GM12878 (cell line): ENCODE measurements around the gene ZBTB9. TPM values are rescaled to one million over a fixed set of nuclear protein-coding genes. Genes with fewer than 3 reads are reported as not detected.

Experiments
- ATAC-seq: fragments of 200-7000 bp; cut with Tn5 transposase; 3 replicates; pipeline ENCODE4 v1.9.1; 2020; ENCODE audit warnings: mild to moderate bottlenecking, moderate library complexity
- BruUV-seq: library from RNA; stranded (reverse); fragments of 400-500 nt; replicated peaks from 2 replicates; lab custom pipeline; 2021; lab: Mats Ljungman, UMichigan
- CTCF ChIA-PET: fragments of 300-600 bp; sonication (Branson Sonifier 250); formaldehyde crosslinking; extraction: SDS; loops from one replicate; lab custom pipeline; 2021; ENCODE audit warnings: inconsistent platforms; lab: Yijun Ruan, JAX
- POLR2A ChIA-PET: fragments of 350-600 bp; formaldehyde crosslinking; extraction: SDS; loops from one replicate; lab custom pipeline; 2021; ENCODE audit warnings: inconsistent platforms; lab: Charles Lee
- RAD21 ChIA-PET: fragments of 300-600 bp; sonication (Branson Sonifier 250); formaldehyde crosslinking; loops from one replicate; lab custom pipeline; 2023; ENCODE audit warnings: antibody characterized with exemption; ENCODE audit not compliant: unreplicated experiment; lab: Charles Lee
- SMC1A ChIA-PET: fragments of 300-600 bp; sonication (Branson Sonifier 250); formaldehyde crosslinking; loops from one replicate; lab custom pipeline; 2023; ENCODE audit not compliant: unreplicated experiment, uncharacterized antibody; lab: Charles Lee
- DNase-seq: peaks from one replicate; pipeline ENCODE4 v3.0.0-alpha.2; 2011; ENCODE audit warnings: low read depth, low spot score
- FAIRE-seq: peaks from 3 replicates; lab custom pipeline; 2011; peaks lifted over from hg19 to GRCh38; lab: Jason Lieb, UNC
- H2AFZ ChIP-seq: 2 replicates; pipeline ENCODE4 v1.6.0; 2011; ENCODE audit warnings: low read depth, low read length, control low read depth; ENCODE audit not compliant: control insufficient read depth
- H3K27ac ChIP-seq: 2 replicates; pipeline ENCODE4 v1.5.1; 2011; ENCODE audit warnings: control low read depth; ENCODE audit not compliant: control insufficient read depth, insufficient read depth
- H3K27me3 ChIP-seq, 2 experiments: replicated peaks in 1 of 2; 2 replicates each; pipeline versions ENCODE4 v1.6.0 to v1.6.1; 2011; ENCODE audit warnings: low read length in 1 of 2; ENCODE audit not compliant: control insufficient read depth in 2 of 2, insufficient read depth in 2 of 2
- H3K36me3 ChIP-seq, 2 experiments: 2 replicates each; pipeline ENCODE4 v1.5.1; 2011; ENCODE audit warnings: low read length in 1 of 2; ENCODE audit not compliant: control insufficient read depth in 2 of 2, insufficient read depth in 2 of 2
- H3K4me1 ChIP-seq: 2 replicates; pipeline ENCODE4 v1.6.1; 2011; ENCODE audit warnings: mild to moderate bottlenecking, low read length, moderate library complexity, mixed read lengths; ENCODE audit not compliant: control insufficient read depth, insufficient read depth
- H3K4me2 ChIP-seq: 2 replicates; pipeline ENCODE4 v1.6.0; 2011; ENCODE audit warnings: control low read depth; ENCODE audit not compliant: control insufficient read depth, insufficient read depth
- H3K4me3 ChIP-seq: fragments of 200-600 bp; sonication (generic); 2 replicates; pipeline ENCODE4 v1.5.1; 2016
- H3K79me2 ChIP-seq: 2 replicates; pipeline ENCODE4 v1.6.0; 2011; ENCODE audit warnings: low read length; ENCODE audit not compliant: control insufficient read depth, insufficient read depth
- H3K9ac ChIP-seq: 2 replicates; pipeline ENCODE4 v1.8.0; 2011; ENCODE audit warnings: low read length, control low read depth, mixed read lengths; ENCODE audit not compliant: control insufficient read depth, insufficient read depth
- H3K9me3 ChIP-seq: replicated peaks from 3 replicates; pipeline ENCODE4 v1.5.1; 2011; ENCODE audit warnings: mild to moderate bottlenecking, low read length; ENCODE audit not compliant: control insufficient read depth, insufficient read depth
- H4K20me1 ChIP-seq: 2 replicates; pipeline ENCODE4 v1.6.0; 2011; ENCODE audit not compliant: control insufficient read depth, insufficient read depth
- BCL3 ChIP-seq: IDR thresholded peaks from 2 replicates; pipeline ENCODE4 v1.6.1; 2011; ENCODE audit warnings: borderline replicate concordance, low read depth, mild to moderate bottlenecking, moderate library complexity, low read length; ENCODE audit not compliant: insufficient read depth, poor library complexity, severe bottlenecking
- CHD1 ChIP-seq: IDR thresholded peaks from 2 replicates; pipeline ENCODE4 v1.6.1; 2012; ENCODE audit warnings: low read depth, low read length, improper control_type of control experiment
- E4F1 ChIP-seq: fragments of 450-650 bp; IDR thresholded peaks from 2 replicates; pipeline ENCODE4 v1.6.1; 2018; ENCODE audit warnings: borderline replicate concordance, mild to moderate bottlenecking; ENCODE audit not compliant: partially characterized antibody
- FOS ChIP-seq: IDR thresholded peaks from 3 replicates; pipeline ENCODE4 v1.6.1; 2011; ENCODE audit warnings: borderline replicate concordance; ENCODE audit not compliant: insufficient read length; ENCODE audit errors: extremely low read depth
- IRF4 ChIP-seq: IDR thresholded peaks from 2 replicates; pipeline ENCODE4 v1.6.1; 2011; ENCODE audit warnings: low read depth, low read length
- IRF5 ChIP-seq: fragments of 450-650 bp; IDR thresholded peaks from 2 replicates; pipeline ENCODE4 v1.6.1; 2017; ENCODE audit warnings: borderline replicate concordance
- MYC ChIP-seq: IDR thresholded peaks from 2 replicates; pipeline ENCODE4 v1.6.1; 2011; ENCODE audit warnings: mild to moderate bottlenecking, low read length, moderate library complexity, inconsistent platforms; ENCODE audit not compliant: insufficient read depth, insufficient replicate concordance, insufficient read length, severe bottlenecking
- NFIC ChIP-seq: IDR thresholded peaks from 2 replicates; pipeline ENCODE4 v1.6.1; 2012; ENCODE audit warnings: low read depth, mild to moderate bottlenecking, inconsistent platforms, low read length, moderate library complexity
- PAX5 ChIP-seq: IDR thresholded peaks from 2 replicates; pipeline ENCODE4 v1.6.1; 2011; ENCODE audit warnings: low read depth, low read length, borderline replicate concordance
- POU2F2 ChIP-seq: IDR thresholded peaks from 3 replicates; pipeline ENCODE4 v1.6.1; 2011; ENCODE audit warnings: low read depth, mild to moderate bottlenecking, low read length, borderline replicate concordance
- RAD21 ChIP-seq: IDR thresholded peaks from 2 replicates; pipeline ENCODE4 v1.6.1; 2011; ENCODE audit warnings: mild to moderate bottlenecking, low read depth, low read length, moderate library complexity; ENCODE audit not compliant: insufficient read depth
- RUNX3 ChIP-seq: IDR thresholded peaks from 2 replicates; pipeline ENCODE4 v1.6.1; 2012; ENCODE audit warnings: low read length, inconsistent platforms
- SREBF2 ChIP-seq: IDR thresholded peaks from 2 replicates; pipeline ENCODE4 v1.6.1; 2012; ENCODE audit warnings: mild to moderate bottlenecking, low read length
- TCF12 ChIP-seq: IDR thresholded peaks from 2 replicates; pipeline ENCODE4 v1.6.1; 2011; ENCODE audit warnings: low read depth, mild to moderate bottlenecking, low read length
- ZSCAN29 ChIP-seq: fragments of 450-650 bp; IDR thresholded peaks from 2 replicates; pipeline ENCODE4 v1.6.1; 2017; ENCODE audit warnings: mild to moderate bottlenecking, moderate library complexity
- WGBS: methylation state at CpG from one replicate; pipeline ENCODE4 v1.1.6; 2016; ENCODE audit warnings: low lambda C conversion rate; ENCODE audit not compliant: insufficient replicate concordance, insufficient coverage; ENCODE audit errors: missing lambda C conversion rate; 5-methylcytosine and 5-hydroxymethylcytosine counted together
- in situ Hi-C: fragments of 300-500 bp; cut with MboI; formaldehyde crosslinking; loops from 9 replicates; pipeline ENCODE4 v1.14.3; 2018; ENCODE audit warnings: mixed read lengths
- intact Hi-C: fragments of 100-400 bp; cut with micrococcal nuclease; formaldehyde crosslinking; loops from one replicate; pipeline ENCODE4 v1.14.2; 2022; ENCODE audit not compliant: unreplicated experiment
- polyA plus RNA-seq, 11 experiments: library from polyadenylated mRNA; depleted of rRNA in 4 of 11; unstranded in 6 of 11; stranded (reverse) in 5 of 11; fragments of >200 nt; fragmentation: Nextera tagmentation in 4 of 11; fragmentation: Illumina TruSeq in 1 of 11; extraction: Ambion mirVana in 4 of 11; extraction: Trizol in 1 of 11; gene quantifications; 1 replicate in 1 of 11; 2 replicates in 10 of 11; pipeline versions ENCODE4 v1.2.1 to v1.2.3, GENCODE V29; 2011 to 2016; ENCODE audit warnings: inconsistent platforms in 2 of 11, missing spikeins in 2 of 11, low read depth in 1 of 11
- total RNA-seq, 4 experiments: library from RNA; depleted of rRNA in 3 of 4; stranded (reverse); fragments of >200 nt in 3 of 4; fragmentation: Illumina TruSeq in 1 of 4; extraction: Trizol in 1 of 4; gene quantifications; 2 replicates each; pipeline versions ENCODE4 v1.2.1 to v1.2.3, GENCODE V29; 2013 to 2021

ZBTB9 gene
- total and polyA plus RNA-seq, 10 of the 15 experiments (the other 5 are each of a cell fraction or from before 2014, with no cell fraction given) = 1.5 to 12.7 (median 6.9) TPM

GRCh38 chr6:33467091-33467490, 12.7 kb downstream of the ZBTB9 start:
- ChIA-PET POLR2A (interaction anchor here (0.6 kb wide), 1 partner anchor 74 kb away, joined by 3 read pairs; no protein-coding TSS in a partner anchor), SMC1A (no interaction called here), CTCF (interaction anchor here (0.8 kb wide), 1 partner anchor 17 kb away, joined by 3 read pairs; no protein-coding TSS in a partner anchor), RAD21 (no interaction called here)
- no peak overlapping the region for H3K9ac ChIP-seq
- DNase-seq (no peak), FAIRE-seq (no peak), ATAC-seq (no peak)
- no peaks in the 10 kb centered on the region for H3K27me3 ChIP-seq
- no peaks in the 10 kb centered on the region for H4K20me1 ChIP-seq
- H3K4me1 ChIP-seq = no peaks in the 10 kb centered on the region
- no peak overlapping the region for H2AFZ ChIP-seq
- H3K9me3 ChIP-seq = no peaks in the 10 kb centered on the region
- no peak overlapping the region for H3K27ac ChIP-seq
- no TSS peak for BruUV-seq
- no peak for TF ChIP-seq SREBF2
- no peak for TF ChIP-seq CHD1
- no peak for TF ChIP-seq IRF5
- TF ChIP-seq PAX5 = no peak
- no peak for TF ChIP-seq TCF12
- no peak for TF ChIP-seq FOS
- TF ChIP-seq POU2F2 = no peak
- TF ChIP-seq IRF4 = no peak
- no peak for TF ChIP-seq ZSCAN29
- no peak for TF ChIP-seq MYC
- no peak for TF ChIP-seq RUNX3
- no peak for TF ChIP-seq BCL3
- no peak for TF ChIP-seq RAD21
- no peak for TF ChIP-seq NFIC
- TF ChIP-seq E4F1 = no peak
- intact Hi-C loops = no loop called here
- no peaks in the 10 kb centered on the region for H3K79me2 ChIP-seq
- no peak overlapping the region for H3K4me3 ChIP-seq
- H3K4me2 ChIP-seq = no peak overlapping the region
- WGBS = 48% methylated on average over 7 of the region's 7 CpGs
- in situ Hi-C loops = no loop called here
- H3K36me3 ChIP-seq = no peaks in the 10 kb centered on the region
